PC-3 (cell line): ENCODE measurements around the gene ADGRF5. TPM values are rescaled to one million over a fixed set of nuclear protein-coding genes. Genes with fewer than 3 reads are reported as not detected.

Experiments used
- ATAC-seq: fragments of 200-7000 bp; cut with Tn5 transposase; 2 replicates; pipeline ENCODE4 v1.9.1; 2020; ENCODE audit warnings: mild to moderate bottlenecking, moderate library complexity
- BruUV-seq: library from RNA; stranded (reverse); fragments of 400-500 nt; replicated peaks from 2 replicates; lab custom pipeline; 2021; lab: Mats Ljungman, UMichigan
- CTCF ChIA-PET: fragments of 300-600 bp; sonication (Branson Sonifier 250); formaldehyde crosslinking; loops from one replicate; lab custom pipeline; 2022; ENCODE audit warnings: antibody characterized with exemption; lab: Charles Lee
- POLR2A ChIA-PET: fragments of 300-600 bp; sonication (Branson Sonifier 250); formaldehyde crosslinking; loops from one replicate; lab custom pipeline; 2022; ENCODE audit warnings: antibody characterized with exemption; ENCODE audit not compliant: unreplicated experiment; lab: Charles Lee
- DNase-seq: peaks from one replicate; pipeline ENCODE4 v3.0.0-alpha.2; 2015
- H2AFZ ChIP-seq: fragments of 300-600 bp; sonication (generic); 2 replicates; pipeline ENCODE4 v1.6.0; 2016; ENCODE audit warnings: antibody characterized with exemption, low read length
- H3F3A ChIP-seq: fragments of 300-600 bp; sonication (generic); one replicate; pipeline ENCODE4 v1.6.0; 2017; ENCODE audit warnings: antibody characterized with exemption, low read length, control low read depth, mild to moderate bottlenecking; ENCODE audit not compliant: unreplicated experiment
- H3K27ac ChIP-seq: fragments of 300-600 bp; sonication (generic); 2 replicates; pipeline ENCODE4 v1.5.1; 2016; ENCODE audit warnings: mild to moderate bottlenecking, low read length
- H3K27me3 ChIP-seq: fragments of 300-600 bp; sonication (generic); 2 replicates; pipeline ENCODE4 v1.6.1; 2016; ENCODE audit warnings: low read length, mixed read lengths
- H3K36me3 ChIP-seq: fragments of 300-600 bp; sonication (generic); 2 replicates; pipeline ENCODE4 v1.6.1; 2016; ENCODE audit warnings: low read depth, mixed run types, low read length, mixed read lengths
- H3K4me1 ChIP-seq: fragments of 300-600 bp; sonication (generic); 2 replicates; pipeline ENCODE4 v1.5.1; 2016; ENCODE audit warnings: low read length; ENCODE audit not compliant: insufficient read depth
- H3K4me2 ChIP-seq: fragments of 300-600 bp; sonication (generic); 2 replicates; pipeline ENCODE4 v1.6.0; 2016; ENCODE audit warnings: low read length
- H3K4me3 ChIP-seq: fragments of 300-600 bp; sonication (generic); 2 replicates; pipeline ENCODE4 v1.5.1; 2016; ENCODE audit warnings: mild to moderate bottlenecking, low read length, mixed read lengths
- H3K79me2 ChIP-seq: fragments of 300-600 bp; sonication (generic); 2 replicates; pipeline ENCODE4 v1.6.1; 2017; ENCODE audit warnings: low read length, mixed read lengths
- H3K9ac ChIP-seq: fragments of 300-600 bp; sonication (generic); 2 replicates; pipeline ENCODE4 v1.6.0; 2016; ENCODE audit warnings: mild to moderate bottlenecking, low read length
- H3K9me2 ChIP-seq: fragments of 300-600 bp; sonication (generic); replicated peaks from 2 replicates; pipeline ENCODE4 v1.6.1; 2016; ENCODE audit warnings: mixed run types, low read length, mixed read lengths
- H3K9me3 ChIP-seq: fragments of 300-600 bp; sonication (generic); 2 replicates; pipeline ENCODE4 v1.6.1; 2016; ENCODE audit warnings: low read length, mixed read lengths
- H4K20me1 ChIP-seq: fragments of 300-600 bp; sonication (generic); 2 replicates; pipeline ENCODE4 v1.6.1; 2016; ENCODE audit warnings: low read length, mixed read lengths
- EZH2 ChIP-seq: fragments of 300-600 bp; sonication (generic); IDR thresholded peaks from one replicate; pipeline ENCODE4 v1.6.1; 2017; ENCODE audit warnings: antibody characterized with exemption, mild to moderate bottlenecking, low read length; ENCODE audit not compliant: unreplicated experiment
- EZH2phosphoT487 ChIP-seq: fragments of 300-600 bp; sonication (generic); IDR thresholded peaks from 2 replicates; pipeline ENCODE4 v1.6.1; 2018; ENCODE audit warnings: mild to moderate bottlenecking, antibody characterized with exemption, low read length, borderline replicate concordance
- intact Hi-C: fragments of 100-400 bp; cut with micrococcal nuclease; formaldehyde crosslinking; loops from 2 replicates; pipeline ENCODE4 v1.9.0; 2023
- total RNA-seq: library from RNA; depleted of rRNA; stranded (reverse); fragments of >200 nt; gene quantifications from 2 replicates; pipeline ENCODE4 v1.2.3, GENCODE V29; 2014
- TF ChIP-seq, protein P1 (sequence below): fragments of 300-600 bp; sonication (generic); conservative IDR thresholded peaks from 2 replicates; pipeline ENCODE4 v1.5.1; 2017; ENCODE audit warnings: antibody characterized with exemption, low read depth, mild to moderate bottlenecking, low read length

Gene ADGRF5
- total RNA-seq, 1 experiment from 2014 or later, result 1.6 TPM

- CTCF ChIA-PET, result no interaction called here
- Histone ChIP-seq H3K9me3 (no peaks in the 10 kb centered on the region), H3K9me2 (no peaks in the 10 kb centered on the region; the same call in 1 of the 2 replicates), H3F3A (no peaks in the 10 kb centered on the region), H3K4me2 (no peak overlapping the region), H3K27me3 (no peaks in the 10 kb centered on the region), H3K27ac (no peak overlapping the region), H4K20me1 (no peaks in the 10 kb centered on the region), H3K79me2 (no peaks in the 10 kb centered on the region), H3K36me3 (no peaks in the 10 kb centered on the region), H3K9ac (no peak overlapping the region), H2AFZ (no peak overlapping the region), H3K4me3 (no peak overlapping the region), H3K4me1 (peaks cover 9% of the 10 kb centered on the region; the same call in 1 of the 2 replicates)
- no peak for TF ChIP-seq EZH2
- TF ChIP-seq, protein P1, sequence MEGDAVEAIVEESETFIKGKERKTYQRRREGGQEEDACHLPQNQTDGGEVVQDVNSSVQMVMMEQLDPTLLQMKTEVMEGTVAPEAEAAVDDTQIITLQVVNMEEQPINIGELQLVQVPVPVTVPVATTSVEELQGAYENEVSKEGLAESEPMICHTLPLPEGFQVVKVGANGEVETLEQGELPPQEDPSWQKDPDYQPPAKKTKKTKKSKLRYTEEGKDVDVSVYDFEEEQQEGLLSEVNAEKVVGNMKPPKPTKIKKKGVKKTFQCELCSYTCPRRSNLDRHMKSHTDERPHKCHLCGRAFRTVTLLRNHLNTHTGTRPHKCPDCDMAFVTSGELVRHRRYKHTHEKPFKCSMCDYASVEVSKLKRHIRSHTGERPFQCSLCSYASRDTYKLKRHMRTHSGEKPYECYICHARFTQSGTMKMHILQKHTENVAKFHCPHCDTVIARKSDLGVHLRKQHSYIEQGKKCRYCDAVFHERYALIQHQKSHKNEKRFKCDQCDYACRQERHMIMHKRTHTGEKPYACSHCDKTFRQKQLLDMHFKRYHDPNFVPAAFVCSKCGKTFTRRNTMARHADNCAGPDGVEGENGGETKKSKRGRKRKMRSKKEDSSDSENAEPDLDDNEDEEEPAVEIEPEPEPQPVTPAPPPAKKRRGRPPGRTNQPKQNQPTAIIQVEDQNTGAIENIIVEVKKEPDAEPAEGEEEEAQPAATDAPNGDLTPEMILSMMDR, result peak; percentile 25; the same call in 1 of the 2 replicates
- no peak for TF ChIP-seq EZH2phosphoT487
- intact Hi-C loops, result no loop called here
- POLR2A ChIA-PET, result no interaction called here
- ATAC-seq (no peak), DNase-seq (no peak)
- no TSS peak for BruUV-seq
These were observed 18.6 kb downstream of the ADGRF5 start for GRCh38 chr6:46903175-46903574.

DNA sequence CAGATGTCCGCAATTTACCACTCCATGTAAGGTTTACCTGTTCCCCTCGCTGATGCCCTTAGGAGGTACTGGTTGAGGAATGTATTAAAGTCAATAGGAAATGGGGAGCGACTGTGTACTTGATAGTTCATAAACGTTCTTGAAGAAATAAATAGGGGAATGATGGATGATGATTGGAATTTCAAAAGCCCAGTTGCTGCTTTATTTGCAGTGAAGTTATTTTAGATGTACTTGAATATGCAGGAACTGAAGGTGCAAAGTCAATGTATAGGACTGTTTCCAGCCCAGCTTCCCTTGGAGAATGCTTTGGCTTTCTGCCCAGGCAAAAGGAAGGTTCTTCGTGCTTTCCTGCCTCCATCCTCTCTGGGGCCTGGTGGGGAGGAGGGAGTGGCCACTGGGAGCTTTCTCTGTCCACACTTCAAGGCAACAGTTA is 19.8 kb downstream of the ADGRF5 start:
- TF ChIP-seq EZH2phosphoT487 (no peak), EZH2 (no peak)
- TF ChIP-seq, protein P1, result no peak
- Histone ChIP-seq H3K27me3 (no peaks in the 10 kb centered on the region), H2AFZ (peak overlapping the region; percentile 55; the same call in 1 of the 2 replicates), H3K4me3 (no peak overlapping the region), H3K27ac (no peak overlapping the region), H3K9me2 (no peaks in the 10 kb centered on the region; the same call in 1 of the 2 replicates), H3K79me2 (no peaks in the 10 kb centered on the region), H3K9me3 (no peaks in the 10 kb centered on the region), H3K36me3 (no peaks in the 10 kb centered on the region), H3K4me2 (no peak overlapping the region), H3K4me1 (peaks cover 9% of the 10 kb centered on the region; the same call in 1 of the 2 replicates), H3F3A (no peaks in the 10 kb centered on the region), H3K9ac (no peak overlapping the region), H4K20me1 (no peaks in the 10 kb centered on the region)
- peak; percentile 45 for DNase-seq
- BruUV-seq, result no TSS peak
- ChIA-PET CTCF (no interaction called here), POLR2A (interaction anchor here (0.7 kb wide), 1 partner anchor 88 kb away, joined by 3 read pairs; no protein-coding TSS in a partner anchor)
- intact Hi-C loops, result no loop called here
- ATAC-seq, result peak; percentile 78

DNA sequence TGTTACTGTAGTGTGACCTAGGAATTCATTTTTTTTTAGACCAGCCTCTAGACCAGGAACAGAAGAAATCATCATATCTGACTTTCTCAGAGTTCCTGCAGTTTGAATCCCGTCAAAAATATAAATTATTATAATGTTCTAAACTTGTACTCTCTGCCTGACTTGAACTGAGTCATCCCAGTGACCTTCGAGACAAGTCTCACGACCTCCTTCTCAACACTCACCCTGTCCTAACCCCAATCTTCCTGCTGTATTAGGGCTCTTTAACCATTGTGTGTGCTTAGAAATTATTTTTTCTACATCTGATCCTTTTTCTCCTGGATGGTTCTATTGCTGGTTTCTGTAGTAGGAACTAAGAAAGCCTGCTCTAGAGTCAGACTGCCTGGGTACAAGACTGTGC is 21.5 kb downstream of the ADGRF5 start:
- H3K27me3 ChIP-seq, result no peaks in the 10 kb centered on the region
- no peak overlapping the region for H2AFZ ChIP-seq
- no peaks in the 10 kb centered on the region for H3K79me2 ChIP-seq
- ChIA-PET POLR2A (no interaction called here), CTCF (no interaction called here)
- H3K27ac ChIP-seq, result no peak overlapping the region
- no peaks in the 10 kb centered on the region for H4K20me1 ChIP-seq
- no peaks in the 10 kb centered on the region; the same call in 1 of the 2 replicates for H3K9me2 ChIP-seq
- intact Hi-C loops, result no loop called here
- BruUV-seq, result no TSS peak
- no peaks in the 10 kb centered on the region for H3K36me3 ChIP-seq
- ATAC-seq (no peak), DNase-seq (no peak)
- TF ChIP-seq EZH2 (no peak), EZH2phosphoT487 (no peak)
- H3K4me3 ChIP-seq, result no peak overlapping the region
- H3K4me1 ChIP-seq, result peaks cover 9% of the 10 kb centered on the region; the same call in 1 of the 2 replicates
- no peak overlapping the region for H3K9ac ChIP-seq
- H3K9me3 ChIP-seq, result no peaks in the 10 kb centered on the region
- H3F3A ChIP-seq, result no peaks in the 10 kb centered on the region
- H3K4me2 ChIP-seq, result no peak overlapping the region
